Transverse colon (tissue), 4 donors: ENCODE results near the gene CHD8.

ENCODE experiments used
- CTCF ChIP-seq, 5 experiments: fragments of 200-600 bp in 3 of 5; fragments of 450-650 bp in 2 of 5; sonication (generic) in 3 of 5; IDR thresholded peaks; 1 replicate in 2 of 5; 2 replicates in 3 of 5; pipeline ENCODE4 v1.5.1; 2016 to 2017; ENCODE audit warnings: antibody characterized with exemption in 5 of 5, inconsistent platforms in 3 of 5, mild to moderate bottlenecking in 2 of 5, moderate library complexity in 1 of 5
- EP300 ChIP-seq: sonication (generic); formaldehyde crosslinking; IDR thresholded peaks from one replicate; pipeline ENCODE4 v1.6.1; 2017; ENCODE audit warnings: antibody characterized with exemption, low read depth
- POLR2A ChIP-seq: fragments of 450-650 bp; IDR thresholded peaks from one replicate; pipeline ENCODE4 v1.6.1; 2016; ENCODE audit warnings: antibody characterized with exemption, mild to moderate bottlenecking, moderate library complexity
- POLR2AphosphoS5 ChIP-seq, 3 donors: sonication (generic); formaldehyde crosslinking; IDR thresholded peaks; one replicate each; pipeline ENCODE4 v1.6.1; 2016; ENCODE audit warnings: antibody characterized with exemption in 3 of 3

- TF ChIP-seq POLR2A, result no peak
- no peak for TF ChIP-seq CTCF (IDR thresholded peaks at IDR 0.05)
- TF ChIP-seq POLR2AphosphoS5 (IDR thresholded peaks at IDR 0.05), result no peak
- no peak for TF ChIP-seq EP300
These were observed 27.0 kb downstream of the CHD8 start for GRCh38 chr14:21428930-21429329.
